Hematopoietic multipotent progenitor cell (in vitro differentiated cells): ENCODE results near the gene RAB9A. TPM values are rescaled to one million over a fixed set of nuclear protein-coding genes. Genes with fewer than 3 reads are reported as not detected.
"Not testable (repeated sequence)": the region's sequence is repeated elsewhere in the genome, so short reads cannot be mapped to it uniquely, and the experiment has no call there.

Experiments
- DNase-seq, 3 donors: peaks; one replicate each; pipeline ENCODE4 v3.0.0-alpha.2; 2011 to 2015; ENCODE audit warnings: low read depth in 2 of 3, low spot score in 2 of 3
- total RNA-seq: library from RNA; depleted of rRNA; stranded (reverse); fragments of >200 nt; gene quantifications from one replicate; pipeline ENCODE4 v1.2.3, GENCODE V29; 2012

The RAB9A gene
- total RNA-seq, 1 donor, result 9.4 TPM

- peak in 2 of 3 donors; percentile 65 to 74 for DNase-seq
Observed at GRCh38 chrX:13669246-13669737, 19.6 kb upstream of the RAB9A start.

GRCh38 chrX:13669755-13670154 lies 19.2 kb upstream of the RAB9A start:
- not testable (repeated sequence) for DNase-seq

GRCh38 chrX:13670197-13670596 lies 18.7 kb upstream of the RAB9A start:
- no peak for DNase-seq

GRCh38 chrX:13673016-13673415 lies 15.9 kb upstream of the RAB9A start:
- no peak for DNase-seq

- no peak for DNase-seq
Observed at GRCh38 chrX:13676885-13677284, 12.0 kb upstream of the RAB9A start.

GRCh38 chrX:13679700-13680099 lies 9.2 kb upstream of the RAB9A start:
- not testable (repeated sequence) for DNase-seq

- DNase-seq, result no peak
Observed at GRCh38 chrX:13681595-13681994, 7.3 kb upstream of the RAB9A start.

GRCh38 chrX:13684361-13684760 lies 4.6 kb upstream of the RAB9A start:
- DNase-seq, result no peak

- DNase-seq, result no peak
Observed at GRCh38 chrX:13685126-13685763, 3.7 kb upstream of the RAB9A start.

- no peak for DNase-seq
Observed at GRCh38 chrX:13687203-13687602, 1.7 kb upstream of the RAB9A start.

GRCh38 chrX:13688384-13688957 lies 457 bp upstream of the RAB9A start:
- peak in 1 of 3 donors; percentile 22 for DNase-seq

GRCh38 chrX:13689741-13690211 lies 848 bp downstream of the RAB9A start:
- DNase-seq, result peak in 1 of 3 donors; percentile 36

- no peak for DNase-seq
Observed at GRCh38 chrX:13690836-13691235, 1.9 kb downstream of the RAB9A start.

GRCh38 chrX:13691841-13692371 lies 3.0 kb downstream of the RAB9A start:
- no peak for DNase-seq

- DNase-seq, result no peak
Observed at GRCh38 chrX:13692771-13693231, 3.9 kb downstream of the RAB9A start.

GRCh38 chrX:13693341-13693961 lies 4.5 kb downstream of the RAB9A start:
- DNase-seq, result no peak

- DNase-seq, result no peak
Observed at GRCh38 chrX:13694359-13694758, 5.4 kb downstream of the RAB9A start.

GRCh38 chrX:13694983-13695382 lies 6.1 kb downstream of the RAB9A start:
- no peak for DNase-seq

GRCh38 chrX:13695601-13696115 lies 6.7 kb downstream of the RAB9A start:
- DNase-seq, result no peak

- peak in 1 of 3 donors; percentile 11 for DNase-seq
Observed at GRCh38 chrX:13697455-13697854, 8.5 kb downstream of the RAB9A start.

GRCh38 chrX:13697976-13698375 lies 9.0 kb downstream of the RAB9A start:
- DNase-seq, result peak in 1 of 3 donors; percentile 19
